ENCODE results near the gene DMTF1.

The DMTF1 gene

DNA sequence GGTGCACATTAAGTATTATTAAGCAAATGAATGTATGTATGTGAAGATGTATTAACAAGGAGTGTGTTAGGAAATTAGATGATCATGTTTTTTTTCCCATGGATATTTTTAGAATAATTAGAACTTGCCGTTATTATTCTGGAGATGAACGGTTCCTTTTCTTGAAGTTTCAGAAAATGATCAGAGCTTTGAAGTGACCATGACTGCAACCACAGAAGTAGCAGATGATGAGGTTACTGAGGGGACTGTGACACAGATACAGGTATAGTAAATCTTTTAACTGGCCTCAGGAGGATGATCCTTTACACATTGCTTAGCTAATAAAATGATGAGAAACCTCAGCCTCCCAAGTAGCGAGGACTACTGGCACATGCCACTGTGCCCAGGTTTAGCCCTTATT lies 18.6 kb downstream of the DMTF1 start:
- TF ChIP-seq PPARA (CRISPR knock-in tag; IDR thresholded peaks at IDR 0.05; ENCODE audit: borderline replicate concordance) (no peak), ARNTL (CRISPR knock-in tag; IDR thresholded peaks at IDR 0.05; ENCODE audit: borderline replicate concordance, low read depth) (no peak), BACH2 (CRISPR knock-in tag; IDR thresholded peaks at IDR 0.05; ENCODE audit: borderline replicate concordance) (no peak), ISL1 (CRISPR knock-in tag; IDR thresholded peaks at IDR 0.05) (no peak), CSDC2 (CRISPR knock-in tag; IDR thresholded peaks at IDR 0.05) (no peak), ZNF565 (CRISPR knock-in tag; conservative IDR thresholded peaks at IDR 0.05; ENCODE audit: low read depth) (no peak), RARB (CRISPR knock-in tag; IDR thresholded peaks at IDR 0.05) (no peak), GLIS3 (CRISPR knock-in tag; IDR thresholded peaks at IDR 0.05) (no peak), TCF4 (CRISPR knock-in tag; IDR thresholded peaks at IDR 0.05; ENCODE audit: borderline replicate concordance) (no peak), ZC3H10 (CRISPR knock-in tag; IDR thresholded peaks at IDR 0.05) (no peak), ZNF70 (CRISPR knock-in tag; IDR thresholded peaks at IDR 0.05) (no peak), ZFP3 (CRISPR knock-in tag; IDR thresholded peaks at IDR 0.05) (no peak)
- TF ChIP-seq, protein P1, sequence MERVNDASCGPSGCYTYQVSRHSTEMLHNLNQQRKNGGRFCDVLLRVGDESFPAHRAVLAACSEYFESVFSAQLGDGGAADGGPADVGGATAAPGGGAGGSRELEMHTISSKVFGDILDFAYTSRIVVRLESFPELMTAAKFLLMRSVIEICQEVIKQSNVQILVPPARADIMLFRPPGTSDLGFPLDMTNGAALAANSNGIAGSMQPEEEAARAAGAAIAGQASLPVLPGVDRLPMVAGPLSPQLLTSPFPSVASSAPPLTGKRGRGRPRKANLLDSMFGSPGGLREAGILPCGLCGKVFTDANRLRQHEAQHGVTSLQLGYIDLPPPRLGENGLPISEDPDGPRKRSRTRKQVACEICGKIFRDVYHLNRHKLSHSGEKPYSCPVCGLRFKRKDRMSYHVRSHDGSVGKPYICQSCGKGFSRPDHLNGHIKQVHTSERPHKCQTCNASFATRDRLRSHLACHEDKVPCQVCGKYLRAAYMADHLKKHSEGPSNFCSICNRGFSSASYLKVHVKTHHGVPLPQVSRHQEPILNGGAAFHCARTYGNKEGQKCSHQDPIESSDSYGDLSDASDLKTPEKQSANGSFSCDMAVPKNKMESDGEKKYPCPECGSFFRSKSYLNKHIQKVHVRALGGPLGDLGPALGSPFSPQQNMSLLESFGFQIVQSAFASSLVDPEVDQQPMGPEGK (CRISPR knock-in tag; IDR thresholded peaks at IDR 0.05; ENCODE audit: borderline replicate concordance): no peak
- TF ChIP-seq, protein P2, sequence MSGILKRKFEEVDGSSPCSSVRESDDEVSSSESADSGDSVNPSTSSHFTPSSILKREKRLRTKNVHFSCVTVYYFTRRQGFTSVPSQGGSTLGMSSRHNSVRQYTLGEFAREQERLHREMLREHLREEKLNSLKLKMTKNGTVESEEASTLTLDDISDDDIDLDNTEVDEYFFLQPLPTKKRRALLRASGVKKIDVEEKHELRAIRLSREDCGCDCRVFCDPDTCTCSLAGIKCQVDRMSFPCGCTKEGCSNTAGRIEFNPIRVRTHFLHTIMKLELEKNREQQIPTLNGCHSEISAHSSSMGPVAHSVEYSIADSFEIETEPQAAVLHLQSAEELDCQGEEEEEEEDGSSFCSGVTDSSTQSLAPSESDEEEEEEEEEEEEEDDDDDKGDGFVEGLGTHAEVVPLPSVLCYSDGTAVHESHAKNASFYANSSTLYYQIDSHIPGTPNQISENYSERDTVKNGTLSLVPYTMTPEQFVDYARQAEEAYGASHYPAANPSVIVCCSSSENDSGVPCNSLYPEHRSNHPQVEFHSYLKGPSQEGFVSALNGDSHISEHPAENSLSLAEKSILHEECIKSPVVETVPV (CRISPR knock-in tag; IDR thresholded peaks at IDR 0.05): no peak
- TF ChIP-seq, protein P3, sequence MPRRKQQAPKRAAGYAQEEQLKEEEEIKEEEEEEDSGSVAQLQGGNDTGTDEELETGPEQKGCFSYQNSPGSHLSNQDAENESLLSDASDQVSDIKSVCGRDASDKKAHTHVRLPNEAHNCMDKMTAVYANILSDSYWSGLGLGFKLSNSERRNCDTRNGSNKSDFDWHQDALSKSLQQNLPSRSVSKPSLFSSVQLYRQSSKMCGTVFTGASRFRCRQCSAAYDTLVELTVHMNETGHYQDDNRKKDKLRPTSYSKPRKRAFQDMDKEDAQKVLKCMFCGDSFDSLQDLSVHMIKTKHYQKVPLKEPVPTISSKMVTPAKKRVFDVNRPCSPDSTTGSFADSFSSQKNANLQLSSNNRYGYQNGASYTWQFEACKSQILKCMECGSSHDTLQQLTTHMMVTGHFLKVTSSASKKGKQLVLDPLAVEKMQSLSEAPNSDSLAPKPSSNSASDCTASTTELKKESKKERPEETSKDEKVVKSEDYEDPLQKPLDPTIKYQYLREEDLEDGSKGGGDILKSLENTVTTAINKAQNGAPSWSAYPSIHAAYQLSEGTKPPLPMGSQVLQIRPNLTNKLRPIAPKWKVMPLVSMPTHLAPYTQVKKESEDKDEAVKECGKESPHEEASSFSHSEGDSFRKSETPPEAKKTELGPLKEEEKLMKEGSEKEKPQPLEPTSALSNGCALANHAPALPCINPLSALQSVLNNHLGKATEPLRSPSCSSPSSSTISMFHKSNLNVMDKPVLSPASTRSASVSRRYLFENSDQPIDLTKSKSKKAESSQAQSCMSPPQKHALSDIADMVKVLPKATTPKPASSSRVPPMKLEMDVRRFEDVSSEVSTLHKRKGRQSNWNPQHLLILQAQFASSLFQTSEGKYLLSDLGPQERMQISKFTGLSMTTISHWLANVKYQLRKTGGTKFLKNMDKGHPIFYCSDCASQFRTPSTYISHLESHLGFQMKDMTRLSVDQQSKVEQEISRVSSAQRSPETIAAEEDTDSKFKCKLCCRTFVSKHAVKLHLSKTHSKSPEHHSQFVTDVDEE (CRISPR knock-in tag; IDR thresholded peaks at IDR 0.05): no peak
- TF ChIP-seq, protein P4, sequence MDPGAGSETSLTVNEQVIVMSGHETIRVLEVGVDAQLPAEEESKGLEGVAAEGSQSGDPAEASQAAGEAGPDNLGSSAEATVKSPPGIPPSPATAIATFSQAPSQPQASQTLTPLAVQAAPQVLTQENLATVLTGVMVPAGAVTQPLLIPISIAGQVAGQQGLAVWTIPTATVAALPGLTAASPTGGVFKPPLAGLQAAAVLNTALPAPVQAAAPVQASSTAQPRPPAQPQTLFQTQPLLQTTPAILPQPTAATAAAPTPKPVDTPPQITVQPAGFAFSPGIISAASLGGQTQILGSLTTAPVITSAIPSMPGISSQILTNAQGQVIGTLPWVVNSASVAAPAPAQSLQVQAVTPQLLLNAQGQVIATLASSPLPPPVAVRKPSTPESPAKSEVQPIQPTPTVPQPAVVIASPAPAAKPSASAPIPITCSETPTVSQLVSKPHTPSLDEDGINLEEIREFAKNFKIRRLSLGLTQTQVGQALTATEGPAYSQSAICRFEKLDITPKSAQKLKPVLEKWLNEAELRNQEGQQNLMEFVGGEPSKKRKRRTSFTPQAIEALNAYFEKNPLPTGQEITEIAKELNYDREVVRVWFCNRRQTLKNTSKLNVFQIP (CRISPR knock-in tag; IDR thresholded peaks at IDR 0.05; ENCODE audit: borderline replicate concordance, low read depth): no peak
- ATAC-seq: no peak

DNA sequence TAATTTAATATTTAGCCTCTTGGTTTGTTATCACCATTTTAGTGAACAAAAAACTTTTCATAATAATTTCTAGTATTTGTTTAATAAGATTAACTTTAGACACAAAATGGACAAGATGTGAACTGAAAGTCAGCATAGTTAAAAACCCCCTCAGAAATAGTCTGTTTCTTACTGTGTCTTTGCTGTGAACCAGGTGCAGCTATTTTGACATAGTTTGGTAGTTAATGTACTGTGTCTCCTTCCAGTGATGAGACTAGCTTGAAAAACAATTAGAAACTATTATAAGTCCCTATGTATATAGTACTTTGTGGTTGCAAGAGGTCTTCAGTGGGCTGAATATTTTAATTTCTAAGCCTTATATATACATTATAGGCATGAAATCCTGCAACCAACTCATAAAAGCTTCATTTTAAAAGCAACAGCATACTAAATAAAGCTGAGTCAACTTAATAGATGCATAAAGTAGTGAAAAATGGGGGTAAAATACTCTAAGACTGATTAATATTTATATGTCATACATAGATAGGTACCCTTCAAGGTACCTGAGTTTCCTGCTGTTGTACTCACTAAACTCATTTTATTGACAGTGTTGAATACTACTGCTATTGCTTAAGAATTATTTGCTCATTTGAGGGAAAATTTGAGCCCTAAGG lies 19.2 kb downstream of the DMTF1 start:
- TF ChIP-seq RARB (CRISPR knock-in tag; IDR thresholded peaks at IDR 0.05): no peak
- TF ChIP-seq OSR1 (CRISPR knock-in tag; IDR thresholded peaks at IDR 0.05): no peak
- TF ChIP-seq ZFP30 (CRISPR knock-in tag; IDR thresholded peaks at IDR 0.05): no peak
- no peak for TF ChIP-seq GLIS3 (CRISPR knock-in tag; IDR thresholded peaks at IDR 0.05)
- TF ChIP-seq ESRRG (CRISPR knock-in tag; IDR thresholded peaks at IDR 0.05): no peak
- TF ChIP-seq, protein P4 (CRISPR knock-in tag; IDR thresholded peaks at IDR 0.05; ENCODE audit: borderline replicate concordance, low read depth): no peak
- TF ChIP-seq ARNTL (CRISPR knock-in tag; IDR thresholded peaks at IDR 0.05; ENCODE audit: borderline replicate concordance, low read depth): no peak
- TF ChIP-seq, protein P3 (CRISPR knock-in tag; IDR thresholded peaks at IDR 0.05): no peak
- TF ChIP-seq SNAI2 (CRISPR knock-in tag; IDR thresholded peaks at IDR 0.05): no peak
- no peak for TF ChIP-seq PPARA (CRISPR knock-in tag; IDR thresholded peaks at IDR 0.05; ENCODE audit: borderline replicate concordance)
- TF ChIP-seq ZC3H10 (CRISPR knock-in tag; IDR thresholded peaks at IDR 0.05): no peak
- TF ChIP-seq ZNF70 (CRISPR knock-in tag; IDR thresholded peaks at IDR 0.05): no peak
- no peak for TF ChIP-seq ZNF8 (CRISPR knock-in tag; IDR thresholded peaks at IDR 0.05)
- no peak for TF ChIP-seq TCF4 (CRISPR knock-in tag; IDR thresholded peaks at IDR 0.05; ENCODE audit: borderline replicate concordance)
- ATAC-seq: no peak

Data from SK-N-SH treated with all-trans-retinoic acid at 6 μM for 48 hours (cell line).